Heart left ventricle (tissue), 13 donors: Measurements from ENCODE around the gene RAB22A.

Experiments
- POLR2A ChIP-seq, 2 donors: fragments of 450-650 bp; IDR thresholded peaks; one replicate each; pipeline ENCODE4 v1.6.1; 2017; ENCODE audit warnings: antibody characterized with exemption in 2 of 2, mild to moderate bottlenecking in 2 of 2, moderate library complexity in 2 of 2
- TF ChIP-seq, protein P1 (sequence below), 12 donors: fragments of 200-600 bp; sonication (generic) in 4 of 12; IDR thresholded peaks; one replicate each; pipeline versions ENCODE4 v1.5.0 to v1.8.0; 2018 to 2022; ENCODE audit warnings: antibody characterized with exemption in 12 of 12, mild to moderate bottlenecking in 5 of 12
- donor health status: ischemic (EF 13 %, LVEDD 7.1; RV severe dilation, severe dysfunction).
- donor health status: DM: no; HTN: yes; CAD: no.
- donor health status: DM: no; HTN: no; CAD: no.
- donor health status: ischemic (EF 25% LVEDD 6.9; RV normal size, moderate dysfunction).
- donor health status: ischemic (EF 25% LVEDD 5.7; RV mildly dilated, moderate dysfunction).
- donor health status: ischemic (EF 35%, LVEDD 5.7; RV mildly dilated, moderate dysfunction).
- donor health status: nonischemic (EF 11% LVEDD 7.7; RV severe dilation, severe dysfunction).
- donor health status: DM: yes; HTN: yes; CAD: no.
- donor health status: PGD.
- donor health status: ischemic (EF 29% LVEDD 5.4; RV normal size, mild dysfunction).
- donor health status: nonischemic (EF 23%, LVEDD 6.1; RV moderate dilation, normal function).

DNA sequence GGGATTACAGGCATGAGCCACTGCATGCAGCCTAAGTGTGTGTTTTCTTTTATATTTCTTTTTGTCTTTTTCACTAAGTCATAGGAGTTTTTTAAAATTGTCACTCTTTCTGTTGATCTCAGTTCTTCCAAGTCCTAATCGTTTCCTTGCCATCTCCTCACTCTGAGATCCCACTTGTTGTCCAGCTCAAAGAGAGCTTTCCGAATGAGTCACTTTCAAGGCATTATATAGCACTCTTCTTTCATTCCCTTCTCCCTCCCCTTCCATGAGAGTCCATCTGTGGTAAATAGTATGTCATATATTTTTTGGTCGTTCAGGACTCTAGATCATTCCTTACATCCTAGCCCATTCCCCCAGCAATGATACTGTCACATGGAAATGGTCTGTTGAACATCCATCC, 83.8 kb downstream of the RAB22A start:
- TF ChIP-seq, protein P1, sequence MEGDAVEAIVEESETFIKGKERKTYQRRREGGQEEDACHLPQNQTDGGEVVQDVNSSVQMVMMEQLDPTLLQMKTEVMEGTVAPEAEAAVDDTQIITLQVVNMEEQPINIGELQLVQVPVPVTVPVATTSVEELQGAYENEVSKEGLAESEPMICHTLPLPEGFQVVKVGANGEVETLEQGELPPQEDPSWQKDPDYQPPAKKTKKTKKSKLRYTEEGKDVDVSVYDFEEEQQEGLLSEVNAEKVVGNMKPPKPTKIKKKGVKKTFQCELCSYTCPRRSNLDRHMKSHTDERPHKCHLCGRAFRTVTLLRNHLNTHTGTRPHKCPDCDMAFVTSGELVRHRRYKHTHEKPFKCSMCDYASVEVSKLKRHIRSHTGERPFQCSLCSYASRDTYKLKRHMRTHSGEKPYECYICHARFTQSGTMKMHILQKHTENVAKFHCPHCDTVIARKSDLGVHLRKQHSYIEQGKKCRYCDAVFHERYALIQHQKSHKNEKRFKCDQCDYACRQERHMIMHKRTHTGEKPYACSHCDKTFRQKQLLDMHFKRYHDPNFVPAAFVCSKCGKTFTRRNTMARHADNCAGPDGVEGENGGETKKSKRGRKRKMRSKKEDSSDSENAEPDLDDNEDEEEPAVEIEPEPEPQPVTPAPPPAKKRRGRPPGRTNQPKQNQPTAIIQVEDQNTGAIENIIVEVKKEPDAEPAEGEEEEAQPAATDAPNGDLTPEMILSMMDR (IDR thresholded peaks at IDR 0.05): no peak
- no peak for TF ChIP-seq POLR2A (IDR thresholded peaks at IDR 0.05)
